Measurements from ENCODE around the gene H6PD. TPM values are rescaled to one million over a fixed set of nuclear protein-coding genes. Genes with fewer than 3 reads are reported as not detected.

H6PD gene
- total and polyA plus RNA-seq, 8 donors, result 33.0 to 63.0 (median 52.4) TPM

DNA sequence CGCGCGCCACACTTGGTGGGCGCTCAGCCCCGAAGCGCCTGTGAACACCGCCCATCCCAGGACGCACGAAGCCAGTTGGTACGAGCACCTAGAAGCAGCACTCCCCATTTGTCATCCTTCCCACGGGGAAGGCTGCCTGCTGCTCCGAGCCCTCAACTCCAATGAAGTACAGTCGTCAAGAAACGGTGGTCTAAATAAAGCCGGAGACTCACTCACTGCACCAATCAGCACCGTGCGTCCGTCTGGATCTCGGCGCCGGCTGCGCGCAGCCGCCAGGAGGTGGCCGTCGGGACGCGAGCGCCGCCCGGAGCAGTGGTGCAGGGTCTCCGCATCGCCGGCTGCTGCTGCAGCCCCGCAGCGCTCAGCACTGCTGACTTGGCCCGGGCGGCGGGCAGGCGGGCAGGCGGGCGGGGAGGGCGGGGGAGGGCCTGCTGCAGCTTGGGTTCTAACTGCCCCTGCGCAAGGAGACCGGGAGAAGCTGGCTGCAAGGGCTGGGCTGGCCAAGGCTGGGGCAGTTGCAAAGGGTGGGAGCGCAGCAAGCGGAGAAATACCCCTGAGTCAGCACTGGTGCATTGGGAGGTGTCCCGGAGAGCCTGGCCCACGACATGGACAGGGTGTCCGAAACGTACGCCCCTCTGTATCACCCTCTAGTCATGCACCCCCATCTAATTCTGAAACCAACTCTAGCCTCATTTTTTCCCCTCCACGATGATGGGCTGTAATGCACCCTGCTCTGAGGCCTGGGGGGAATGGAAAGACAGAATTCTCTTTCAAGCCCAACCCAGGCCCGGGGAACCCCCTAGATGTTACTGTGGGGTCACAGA, 35.8 kb upstream of the H6PD start:
- ATAC-seq (no peak), DNase-seq (peak in 2 of 4 donors; percentile 68 to 79)
- TF ChIP-seq, protein P1, sequence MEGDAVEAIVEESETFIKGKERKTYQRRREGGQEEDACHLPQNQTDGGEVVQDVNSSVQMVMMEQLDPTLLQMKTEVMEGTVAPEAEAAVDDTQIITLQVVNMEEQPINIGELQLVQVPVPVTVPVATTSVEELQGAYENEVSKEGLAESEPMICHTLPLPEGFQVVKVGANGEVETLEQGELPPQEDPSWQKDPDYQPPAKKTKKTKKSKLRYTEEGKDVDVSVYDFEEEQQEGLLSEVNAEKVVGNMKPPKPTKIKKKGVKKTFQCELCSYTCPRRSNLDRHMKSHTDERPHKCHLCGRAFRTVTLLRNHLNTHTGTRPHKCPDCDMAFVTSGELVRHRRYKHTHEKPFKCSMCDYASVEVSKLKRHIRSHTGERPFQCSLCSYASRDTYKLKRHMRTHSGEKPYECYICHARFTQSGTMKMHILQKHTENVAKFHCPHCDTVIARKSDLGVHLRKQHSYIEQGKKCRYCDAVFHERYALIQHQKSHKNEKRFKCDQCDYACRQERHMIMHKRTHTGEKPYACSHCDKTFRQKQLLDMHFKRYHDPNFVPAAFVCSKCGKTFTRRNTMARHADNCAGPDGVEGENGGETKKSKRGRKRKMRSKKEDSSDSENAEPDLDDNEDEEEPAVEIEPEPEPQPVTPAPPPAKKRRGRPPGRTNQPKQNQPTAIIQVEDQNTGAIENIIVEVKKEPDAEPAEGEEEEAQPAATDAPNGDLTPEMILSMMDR (IDR thresholded peaks at IDR 0.05), result no peak
- Histone ChIP-seq H3K4me1 (peaks cover 4 to 50% of the 10 kb centered on the region in 2 donors), H3K36me3 (no peaks in the 10 kb centered on the region), H3K27me3 (peaks cover 51 to 71% of the 10 kb centered on the region in 2 donors), H3K4me3 (peak overlapping the region in 1 of 2 donors; percentile 16), H3K9me3 (no peaks in the 10 kb centered on the region), H3K27ac (no peak overlapping the region)
- intact Hi-C loops (cut with DNase I), result loop anchor here in 1 of 2 donors (10.0 kb wide), 2 partner anchors 54 to 84 kb away; no protein-coding TSS in a partner anchor

DNA sequence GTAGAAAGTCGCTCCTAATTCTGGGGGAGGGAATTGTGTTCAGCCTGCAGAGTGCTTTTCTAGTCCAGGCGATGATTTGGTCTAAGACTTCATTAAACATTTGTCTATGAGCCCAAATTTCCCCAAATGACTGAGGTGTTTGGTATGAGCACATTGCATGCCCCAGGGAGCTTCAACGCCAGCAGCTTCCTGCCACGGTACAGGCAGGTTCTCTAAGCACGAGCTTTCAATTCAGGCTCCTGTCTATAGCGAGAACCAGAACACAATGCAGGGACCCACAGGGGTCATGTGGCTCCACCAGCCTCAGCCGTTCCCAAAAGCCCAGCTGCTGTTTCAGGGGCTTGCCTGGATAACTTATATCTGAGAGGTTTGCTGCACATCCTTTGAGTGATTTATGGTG, 34.1 kb upstream of the H6PD start:
- peak in 1 of 4 donors; percentile 6 for DNase-seq
- no peak overlapping the region for H3K27ac ChIP-seq
- no peak overlapping the region for H3K4me3 ChIP-seq
- no peaks in the 10 kb centered on the region for H3K36me3 ChIP-seq
- peaks cover 56 to 85% of the 10 kb centered on the region in 2 donors for H3K27me3 ChIP-seq
- ATAC-seq, result no peak
- H3K9me3 ChIP-seq, result no peaks in the 10 kb centered on the region
- peaks cover 4 to 50% of the 10 kb centered on the region in 2 donors for H3K4me1 ChIP-seq
- TF ChIP-seq, protein P1 (IDR thresholded peaks at IDR 0.05), result no peak
- intact Hi-C loops (cut with DNase I), result no loop called here

DNA sequence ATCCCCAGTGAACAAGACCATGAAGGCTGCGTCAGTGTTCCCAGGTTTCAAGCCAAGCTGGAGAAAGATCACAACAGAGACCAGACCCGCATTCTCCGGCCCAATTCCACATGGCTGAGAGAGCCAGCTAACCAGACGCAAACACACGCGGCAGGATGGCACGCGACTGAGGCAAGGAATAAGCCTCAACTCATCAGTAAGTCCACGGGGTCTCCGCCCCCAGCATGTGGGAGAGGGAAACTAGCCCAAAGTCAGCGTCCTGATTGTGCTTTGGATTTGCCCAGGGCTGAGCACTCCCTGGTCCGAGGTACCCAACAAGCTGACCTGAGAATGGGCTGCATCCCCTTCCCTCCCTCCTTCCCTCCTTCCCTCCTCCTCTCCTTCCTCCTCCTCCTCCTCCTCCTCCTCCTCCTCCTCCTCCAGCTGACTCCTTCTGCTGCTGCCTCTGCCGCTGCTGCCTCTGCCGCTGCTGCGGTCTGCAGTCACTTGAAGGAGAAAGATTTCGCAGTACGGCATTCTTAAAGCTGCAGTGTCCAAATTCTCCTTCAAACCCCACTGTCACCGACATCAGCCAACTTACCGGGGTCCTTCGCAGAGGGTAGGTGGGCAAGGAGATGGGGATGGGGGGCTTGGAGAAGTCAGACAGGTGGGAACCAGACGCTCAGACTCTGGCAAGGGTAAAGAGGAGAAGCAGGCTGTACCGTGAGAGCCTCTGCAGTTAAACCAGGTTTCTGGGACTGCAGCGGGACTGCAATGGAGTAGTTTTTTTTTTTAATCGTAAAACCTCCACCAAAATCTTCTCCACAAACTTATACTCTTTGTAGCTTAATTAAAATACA, 33.0 kb upstream of the H6PD start:
- H3K27me3 ChIP-seq, result peaks cover 56 to 91% of the 10 kb centered on the region in 2 donors
- peak overlapping the region in 1 of 2 donors; percentile 1 for H3K4me3 ChIP-seq
- no peaks in the 10 kb centered on the region for H3K36me3 ChIP-seq
- TF ChIP-seq, protein P1 (IDR thresholded peaks at IDR 0.05), result no peak
- peak; percentile 67 for ATAC-seq
- H3K27ac ChIP-seq, result no peak overlapping the region
- intact Hi-C loops (cut with DNase I), result no loop called here
- peak in 2 of 4 donors; percentile 37 to 80 for DNase-seq
- no peaks in the 10 kb centered on the region for H3K9me3 ChIP-seq
- H3K4me1 ChIP-seq, result peaks cover 4 to 38% of the 10 kb centered on the region in 2 donors

DNA sequence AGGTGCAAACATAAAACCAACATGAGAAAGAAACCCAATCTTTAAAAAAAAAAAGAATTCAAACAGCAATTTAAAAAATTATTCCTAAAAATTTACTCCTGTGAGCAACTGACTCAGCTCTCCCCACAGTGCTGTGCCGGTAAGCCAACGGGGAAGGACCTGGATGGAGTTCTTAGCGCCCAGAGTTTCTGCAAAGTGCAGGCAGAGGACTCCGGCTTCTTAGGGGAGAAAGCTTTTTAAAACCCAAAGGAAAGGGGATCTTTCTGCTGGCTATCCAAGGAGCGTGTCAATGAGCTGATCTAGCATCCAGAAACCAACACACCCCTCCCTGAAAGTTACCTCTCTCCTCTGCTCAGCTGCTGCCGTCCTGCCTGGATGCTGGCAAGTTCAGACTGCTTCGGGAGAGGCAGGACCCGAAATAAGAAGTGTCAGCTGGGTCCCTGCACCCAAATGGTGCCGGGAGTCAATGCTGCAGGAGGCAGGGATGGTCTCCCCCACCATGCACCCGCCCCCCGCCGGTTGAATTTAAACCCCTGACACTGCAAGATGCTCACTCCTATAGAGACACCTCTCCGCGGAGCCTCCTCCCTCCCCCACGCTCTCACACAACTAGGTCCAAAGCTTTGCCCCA, 32.2 kb upstream of the H6PD start:
- ATAC-seq, result no peak
- Histone ChIP-seq H3K4me1 (peaks cover 4 to 31% of the 10 kb centered on the region in 2 donors), H3K27ac (no peak overlapping the region), H3K4me3 (peak overlapping the region in 1 of 2 donors; percentile 1), H3K36me3 (no peaks in the 10 kb centered on the region), H3K9me3 (no peaks in the 10 kb centered on the region), H3K27me3 (peaks cover 56 to 89% of the 10 kb centered on the region in 2 donors)
- intact Hi-C loops (cut with DNase I), result no loop called here
- peak in 1 of 4 donors; percentile 36 for DNase-seq
- TF ChIP-seq, protein P1 (IDR thresholded peaks at IDR 0.05), result no peak

All from left lung (tissue), 10 donors.